Epithelial cell of proximal tubule (primary cell): ENCODE data around the gene STAB2. TPM values are rescaled to one million over a fixed set of nuclear protein-coding genes. Genes with fewer than 3 reads are reported as not detected.

Experiments
- DNase-seq: peaks from one replicate; pipeline ENCODE4 v3.0.0-alpha.2; 2011; ENCODE audit warnings: low read depth
- H3K4me3 ChIP-seq: 2 replicates; pipeline ENCODE4 v1.5.1; 2011; ENCODE audit warnings: low read depth, mild to moderate bottlenecking, low read length
- total RNA-seq: library from RNA; depleted of rRNA; stranded (reverse); fragments of >200 nt; gene quantifications from 2 replicates; pipeline ENCODE4 v1.2.3, GENCODE V29; 2015
- TF ChIP-seq, protein P1 (sequence below): conservative IDR thresholded peaks from 2 replicates; pipeline ENCODE4 v1.5.1; 2012; ENCODE audit warnings: low read depth, mild to moderate bottlenecking, low read length

The STAB2 gene
- total RNA-seq, 1 donor from 2014 or later, result not detected

DNA sequence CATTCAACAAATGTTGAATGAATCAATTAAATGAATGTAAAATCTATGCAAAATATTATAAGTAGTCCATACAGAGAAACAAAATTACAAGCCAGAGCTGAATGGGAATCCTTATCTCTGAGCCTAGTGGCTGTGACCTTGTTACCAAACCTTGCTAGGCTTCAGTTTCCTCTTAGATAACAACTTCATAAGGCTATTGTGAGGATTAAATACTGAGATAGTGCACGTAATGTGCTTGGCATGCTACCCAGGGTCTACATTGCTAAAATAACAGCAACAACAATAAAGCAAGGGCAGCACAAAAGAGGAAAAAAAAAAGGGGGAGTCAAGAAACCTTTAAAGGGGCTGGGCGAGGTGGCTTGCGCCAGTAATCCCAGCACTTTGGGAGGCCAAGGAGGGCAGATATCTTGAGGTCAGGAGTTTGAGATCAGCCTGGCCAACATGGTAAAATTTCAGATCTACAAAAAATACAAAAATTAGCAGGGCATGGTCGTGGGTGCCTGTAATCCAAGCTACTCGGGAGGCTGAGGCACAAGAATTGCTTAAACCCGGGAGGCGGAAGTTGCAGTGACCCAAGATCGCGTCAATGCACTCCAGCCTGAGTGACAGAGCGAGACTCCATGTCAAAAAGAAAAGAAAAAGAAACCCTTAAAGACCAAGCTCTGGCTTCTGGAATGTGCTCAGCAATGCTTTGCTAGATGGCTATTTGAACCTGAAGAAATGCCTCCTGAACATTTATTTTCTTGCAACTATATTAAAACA, 14.1 kb downstream of the STAB2 start:
- H3K4me3 ChIP-seq, result no peak overlapping the region
- TF ChIP-seq, protein P1, sequence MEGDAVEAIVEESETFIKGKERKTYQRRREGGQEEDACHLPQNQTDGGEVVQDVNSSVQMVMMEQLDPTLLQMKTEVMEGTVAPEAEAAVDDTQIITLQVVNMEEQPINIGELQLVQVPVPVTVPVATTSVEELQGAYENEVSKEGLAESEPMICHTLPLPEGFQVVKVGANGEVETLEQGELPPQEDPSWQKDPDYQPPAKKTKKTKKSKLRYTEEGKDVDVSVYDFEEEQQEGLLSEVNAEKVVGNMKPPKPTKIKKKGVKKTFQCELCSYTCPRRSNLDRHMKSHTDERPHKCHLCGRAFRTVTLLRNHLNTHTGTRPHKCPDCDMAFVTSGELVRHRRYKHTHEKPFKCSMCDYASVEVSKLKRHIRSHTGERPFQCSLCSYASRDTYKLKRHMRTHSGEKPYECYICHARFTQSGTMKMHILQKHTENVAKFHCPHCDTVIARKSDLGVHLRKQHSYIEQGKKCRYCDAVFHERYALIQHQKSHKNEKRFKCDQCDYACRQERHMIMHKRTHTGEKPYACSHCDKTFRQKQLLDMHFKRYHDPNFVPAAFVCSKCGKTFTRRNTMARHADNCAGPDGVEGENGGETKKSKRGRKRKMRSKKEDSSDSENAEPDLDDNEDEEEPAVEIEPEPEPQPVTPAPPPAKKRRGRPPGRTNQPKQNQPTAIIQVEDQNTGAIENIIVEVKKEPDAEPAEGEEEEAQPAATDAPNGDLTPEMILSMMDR, result no peak
- no peak for DNase-seq

DNA sequence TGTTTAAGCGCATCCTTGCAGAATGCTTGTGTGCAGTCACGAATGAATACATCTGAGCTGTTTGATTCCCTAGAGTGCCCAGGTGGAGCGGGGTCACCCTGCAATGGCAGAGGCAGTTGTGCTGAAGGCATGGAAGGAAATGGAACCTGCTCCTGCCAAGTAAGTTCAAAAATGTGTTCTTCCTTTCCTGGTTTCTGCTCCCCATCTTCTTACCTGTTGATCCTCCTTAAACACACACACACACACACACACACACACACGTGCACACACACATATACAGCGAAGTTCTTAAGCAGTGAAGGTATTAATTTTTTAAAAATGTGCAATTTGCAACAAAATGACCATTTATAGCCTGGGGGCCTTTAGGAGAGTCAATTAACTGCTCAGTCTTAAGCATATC, 33.3 kb downstream of the STAB2 start:
- no peak for DNase-seq
- no peak overlapping the region for H3K4me3 ChIP-seq
- TF ChIP-seq, protein P1, result no peak

DNA sequence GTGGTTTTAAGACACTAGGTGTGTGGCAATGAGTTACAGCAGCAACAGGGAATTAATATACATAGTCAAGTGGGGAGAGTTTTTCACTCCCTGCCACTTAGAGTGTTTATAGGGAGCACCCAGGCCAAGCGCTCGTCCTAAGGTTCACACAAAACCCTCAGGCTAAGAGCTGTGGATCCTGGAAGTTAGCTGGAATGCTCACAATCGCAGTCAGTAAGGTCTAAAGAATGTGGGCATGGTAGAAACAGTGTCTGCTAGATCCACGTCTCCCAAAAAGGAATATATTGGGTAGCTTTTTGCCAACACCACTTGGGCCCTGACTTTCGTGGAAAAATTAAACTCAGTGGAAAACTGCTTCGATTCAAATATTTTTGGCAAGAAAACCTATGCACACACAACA, 36.6 kb downstream of the STAB2 start:
- TF ChIP-seq, protein P1, result no peak
- no peak for DNase-seq
- no peak overlapping the region for H3K4me3 ChIP-seq

DNA sequence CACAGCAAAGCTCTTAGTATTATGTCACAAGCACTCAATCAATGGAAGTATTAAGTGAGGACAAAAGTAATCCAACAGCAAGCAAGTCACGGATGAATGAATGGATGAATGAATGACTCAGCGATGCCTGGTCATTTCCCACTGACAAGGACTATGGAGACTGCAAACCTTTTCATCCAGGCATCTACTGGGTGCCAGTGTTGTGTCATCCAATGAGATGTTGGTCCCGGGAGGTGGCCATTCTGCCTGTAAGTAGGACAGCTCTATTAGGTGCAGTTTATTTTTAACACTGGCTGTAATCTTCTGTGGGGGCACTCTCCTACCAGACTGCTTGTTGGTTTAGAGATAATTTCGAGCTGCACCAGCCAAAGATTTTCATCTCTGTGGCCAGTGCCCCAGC, 39.4 kb downstream of the STAB2 start:
- no peak overlapping the region for H3K4me3 ChIP-seq
- DNase-seq, result peak; percentile 41
- TF ChIP-seq, protein P1, result peak; percentile 52

DNA sequence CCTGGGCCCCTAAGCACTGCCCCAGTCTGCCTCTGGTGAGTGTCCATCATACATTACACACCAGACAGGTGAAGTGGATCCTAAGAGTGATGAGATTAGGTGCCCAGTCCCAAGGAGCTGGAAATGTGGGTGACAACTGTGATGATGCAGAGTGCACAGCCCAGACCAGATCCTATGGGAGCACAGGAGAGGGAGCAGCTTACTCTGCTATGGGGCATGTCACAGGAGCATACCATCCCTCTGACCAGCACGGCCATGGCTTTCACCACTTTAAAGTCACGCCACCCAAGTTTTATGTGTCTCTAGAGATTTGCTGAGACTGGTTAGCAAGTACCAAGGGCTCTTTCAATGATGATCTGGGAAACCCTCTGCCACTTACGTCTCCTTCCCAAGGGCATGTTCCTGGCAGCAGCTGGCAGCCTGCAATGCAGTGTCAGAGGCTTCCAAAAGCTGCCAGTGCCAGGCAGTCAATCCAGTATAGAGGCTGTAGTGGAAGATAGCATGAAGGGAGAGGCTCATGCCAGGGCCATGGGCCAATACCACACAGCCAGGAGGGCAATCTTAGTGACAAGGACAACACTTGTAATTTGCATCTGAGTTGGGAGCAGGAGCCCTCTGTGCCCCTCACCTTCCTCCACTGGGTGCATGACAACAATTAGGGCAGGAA, 40.2 kb downstream of the STAB2 start:
- H3K4me3 ChIP-seq, result no peak overlapping the region
- TF ChIP-seq, protein P1, result no peak
- DNase-seq, result no peak

DNA sequence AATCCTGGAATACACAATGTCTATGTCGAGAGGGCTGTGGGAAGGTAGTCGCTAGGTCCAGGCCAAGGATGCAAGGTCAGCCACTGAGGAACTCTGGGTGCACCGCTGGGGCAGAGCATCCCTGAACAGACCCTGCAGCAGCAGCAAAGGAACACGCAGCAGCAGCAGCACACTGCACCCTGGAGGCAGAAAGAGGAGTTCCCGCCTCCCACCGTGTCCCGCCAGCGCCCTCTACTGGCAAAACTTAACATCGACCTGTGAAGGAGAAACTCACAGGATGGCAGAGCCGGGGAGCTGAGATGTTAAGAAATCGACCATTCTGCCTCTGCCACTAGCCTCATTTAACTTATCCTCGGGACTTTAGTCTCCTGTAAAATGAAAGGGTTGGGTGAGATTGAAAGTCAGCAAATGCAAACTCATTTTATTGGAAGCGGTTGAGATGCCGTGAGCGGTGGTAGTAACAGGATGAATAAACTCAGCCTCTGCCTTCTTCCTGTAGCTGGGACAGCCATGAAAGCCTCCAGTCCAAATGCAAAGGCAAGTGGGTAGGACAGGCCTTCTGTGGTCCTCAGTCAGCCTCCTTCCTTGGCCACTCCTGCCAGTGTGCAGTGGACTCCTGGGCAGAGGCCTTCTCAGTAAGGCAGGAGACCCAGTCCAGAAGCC, 45.6 kb downstream of the STAB2 start:
- TF ChIP-seq, protein P1, result peak; percentile 99
- no peak for DNase-seq
- H3K4me3 ChIP-seq, result no peak overlapping the region
